IMR-90 (cell line): ENCODE data around the gene KIF9. TPM values are rescaled to one million over a fixed set of nuclear protein-coding genes. Genes with fewer than 3 reads are reported as not detected.
A peak's percentile ranks its signal among the peaks of the same experiment; 100 is the strongest.

Experiments used
- ATAC-seq: fragments of 200-7000 bp; cut with Tn5 transposase; 2 replicates; pipeline ENCODE4 v1.9.1; 2020; ENCODE audit warnings: low read depth, mild to moderate bottlenecking, moderate library complexity
- BruUV-seq: library from RNA; stranded (reverse); fragments of 400-500 nt; replicated peaks from 2 replicates; lab custom pipeline; 2021; lab: Mats Ljungman, UMichigan
- CTCF ChIA-PET: fragments of 300-600 bp; formaldehyde crosslinking; extraction: SDS; loops from one replicate; lab custom pipeline; 2021; ENCODE audit warnings: antibody characterized with exemption; lab: Yijun Ruan, JAX
- POLR2A ChIA-PET: fragments of 300-600 bp; sonication (Branson Sonifier 250); formaldehyde crosslinking; loops from one replicate; lab custom pipeline; 2022; ENCODE audit warnings: antibody characterized with exemption; ENCODE audit not compliant: unreplicated experiment; lab: Charles Lee
- DNase-seq: peaks from one replicate; pipeline ENCODE4 v3.0.0; 2013
- H2AFZ ChIP-seq: replicated peaks from 2 replicates; pipeline ENCODE3; 2013; ENCODE audit warnings: low read length, mild to moderate bottlenecking; ENCODE audit not compliant: poor library complexity
- H2AK5ac ChIP-seq: 2 replicates; pipeline ENCODE4 v1.6.1; 2013; ENCODE audit warnings: low read depth, low read length, inconsistent platforms
- H2AK9ac ChIP-seq: replicated peaks from 2 replicates; pipeline ENCODE3; 2013; ENCODE audit warnings: mild to moderate bottlenecking, low read depth, low read length, moderate library complexity; ENCODE audit not compliant: poor library complexity
- H2BK120ac ChIP-seq: 2 replicates; pipeline ENCODE4 v1.6.1; 2013; ENCODE audit warnings: low read depth, low read length, inconsistent platforms
- H2BK15ac ChIP-seq: 3 replicates; pipeline ENCODE4 v1.6.1; 2013; ENCODE audit warnings: low read depth, low read length, inconsistent platforms
- H2BK20ac ChIP-seq: 2 replicates; pipeline ENCODE4 v1.6.1; 2013; ENCODE audit warnings: low read depth, mild to moderate bottlenecking, inconsistent platforms, low read length, moderate library complexity
- H2BK5ac ChIP-seq: 2 replicates; pipeline ENCODE4 v1.6.1; 2013; ENCODE audit warnings: mild to moderate bottlenecking, low read depth, low read length, inconsistent platforms; ENCODE audit not compliant: poor library complexity, severe bottlenecking
- H3K14ac ChIP-seq: replicated peaks from 2 replicates; pipeline ENCODE4 v1.6.1; 2013; ENCODE audit warnings: low read depth, low read length, inconsistent platforms
- H3K18ac ChIP-seq: 2 replicates; pipeline ENCODE4 v1.6.1; 2013; ENCODE audit warnings: low read depth, low read length, control low read depth
- H3K23ac ChIP-seq: 2 replicates; pipeline ENCODE4 v1.6.1; 2013; ENCODE audit warnings: low read depth, low read length, inconsistent platforms
- H3K27ac ChIP-seq: 2 replicates; pipeline ENCODE4 v1.5.1; 2013; ENCODE audit warnings: mild to moderate bottlenecking, control low read depth, low read length; ENCODE audit not compliant: insufficient read depth
- H3K27me3 ChIP-seq: 2 replicates; pipeline ENCODE4 v1.6.1; 2013; ENCODE audit warnings: low read length; ENCODE audit not compliant: control insufficient read depth, insufficient read depth
- H3K36me3 ChIP-seq: 2 replicates; pipeline ENCODE4 v1.6.1; 2013; ENCODE audit warnings: low read length, mixed read lengths; ENCODE audit not compliant: control insufficient read depth, insufficient read depth
- H3K4ac ChIP-seq: 2 replicates; pipeline ENCODE4 v1.6.1; 2013; ENCODE audit warnings: low read depth, low read length, inconsistent platforms
- H3K4me1 ChIP-seq: 2 replicates; pipeline ENCODE4 v1.6.1; 2013; ENCODE audit warnings: low read length, mixed read lengths; ENCODE audit not compliant: control insufficient read depth, insufficient read depth
- H3K4me2 ChIP-seq: 2 replicates; pipeline ENCODE4 v1.6.1; 2013; ENCODE audit warnings: low read depth, mild to moderate bottlenecking, control low read depth, low read length, moderate library complexity
- H3K4me3 ChIP-seq: 2 replicates; pipeline ENCODE4 v1.5.1; 2013; ENCODE audit warnings: low read depth, mild to moderate bottlenecking, control low read depth, low read length, moderate library complexity; ENCODE audit not compliant: insufficient read depth
- H3K56ac ChIP-seq: 2 replicates; pipeline ENCODE4 v1.6.1; 2013; ENCODE audit warnings: low read length, inconsistent platforms; ENCODE audit not compliant: insufficient read depth; ENCODE audit errors: extremely low read depth
- H3K79me1 ChIP-seq, 2 experiments: 2 replicates each; pipeline ENCODE4 v1.6.1; 2013; ENCODE audit warnings: low read length in 2 of 2, inconsistent platforms in 1 of 2, low read depth in 1 of 2
- H3K9ac ChIP-seq: 2 replicates; pipeline ENCODE4 v1.6.1; 2013; ENCODE audit warnings: low read depth, low read length, control low read depth
- H3K9me1 ChIP-seq: 2 replicates; pipeline ENCODE4 v1.6.1; 2013; ENCODE audit warnings: low read length, inconsistent platforms; ENCODE audit not compliant: insufficient read depth
- H3K9me3 ChIP-seq: 2 replicates; pipeline ENCODE4 v1.6.1; 2013; ENCODE audit warnings: low read length; ENCODE audit not compliant: control insufficient read depth, insufficient read depth
- H4K20me1 ChIP-seq: 2 replicates; pipeline ENCODE4 v1.6.1; 2013; ENCODE audit warnings: low read length, inconsistent platforms; ENCODE audit not compliant: insufficient read depth
- H4K5ac ChIP-seq: 2 replicates; pipeline ENCODE4 v1.6.1; 2013; ENCODE audit warnings: mild to moderate bottlenecking, low read depth, low read length, control low read depth
- H4K8ac ChIP-seq, 2 experiments: 2 replicates each; pipeline ENCODE4 v1.6.1; 2013; ENCODE audit warnings: low read depth in 2 of 2, low read length in 2 of 2, control low read depth in 1 of 2, inconsistent platforms in 1 of 2
- H4K91ac ChIP-seq: 2 replicates; pipeline ENCODE4 v1.6.1; 2013; ENCODE audit warnings: low read depth, low read length, inconsistent platforms; ENCODE audit not compliant: insufficient read depth
- BHLHE40 ChIP-seq: fragments of 150-350 bp; IDR thresholded peaks from 2 replicates; pipeline ENCODE4 v1.6.1; 2016; ENCODE audit warnings: mild to moderate bottlenecking, low read depth, low read length
- CEBPB ChIP-seq: IDR thresholded peaks from 2 replicates; pipeline ENCODE4 v1.6.1; 2012; ENCODE audit warnings: low read depth, low read length, improper control_type of control experiment
- CHD1 ChIP-seq: IDR thresholded peaks from 2 replicates; pipeline ENCODE4 v1.6.1; 2012; ENCODE audit warnings: low read depth, low read length, improper control_type of control experiment
- CTCF ChIP-seq: conservative IDR thresholded peaks from 2 replicates; pipeline ENCODE4 v1.5.1; 2012; ENCODE audit warnings: mild to moderate bottlenecking, low read depth, low read length, improper control_type of control experiment
- ELK1 ChIP-seq: fragments of 150-350 bp; IDR thresholded peaks from 2 replicates; pipeline ENCODE4 v1.6.1; 2016; ENCODE audit warnings: low read depth, mild to moderate bottlenecking, low read length, moderate library complexity, borderline replicate concordance
- FOS ChIP-seq: fragments of 150-350 bp; IDR thresholded peaks from 2 replicates; pipeline ENCODE4 v1.6.1; 2016; ENCODE audit warnings: low read depth, low read length
- MAFK ChIP-seq: IDR thresholded peaks from 2 replicates; pipeline ENCODE4 v1.6.1; 2012; ENCODE audit warnings: low read depth, low read length, improper control_type of control experiment
- MAZ ChIP-seq: IDR thresholded peaks from 2 replicates; pipeline ENCODE4 v1.6.1; 2012; ENCODE audit warnings: low read depth, mild to moderate bottlenecking, low read length, improper control_type of control experiment, moderate library complexity, borderline replicate concordance
- MXI1 ChIP-seq: IDR thresholded peaks from 2 replicates; pipeline ENCODE4 v1.6.1; 2012; ENCODE audit warnings: low read depth, mild to moderate bottlenecking, low read length, moderate library complexity, borderline replicate concordance
- NFE2L2 ChIP-seq: fragments of 150-350 bp; IDR thresholded peaks from 2 replicates; pipeline ENCODE4 v1.6.1; 2016; ENCODE audit warnings: low read depth, mild to moderate bottlenecking, low read length
- POLR2A ChIP-seq: IDR thresholded peaks from 2 replicates; pipeline ENCODE4 v1.6.1; 2012; ENCODE audit warnings: mild to moderate bottlenecking, low read depth, low read length
- RAD21 ChIP-seq: IDR thresholded peaks from 2 replicates; pipeline ENCODE4 v1.6.1; 2012; ENCODE audit warnings: low read length, improper control_type of control experiment
- RCOR1 ChIP-seq: IDR thresholded peaks from 2 replicates; pipeline ENCODE4 v1.6.1; 2012; ENCODE audit warnings: mild to moderate bottlenecking, low read length, improper control_type of control experiment; ENCODE audit not compliant: insufficient replicate concordance
- RFX5 ChIP-seq: IDR thresholded peaks from 2 replicates; pipeline ENCODE4 v1.8.0; 2012; ENCODE audit warnings: low read depth, mild to moderate bottlenecking, low read length, moderate library complexity
- SMC3 ChIP-seq: fragments of 150-350 bp; IDR thresholded peaks from 2 replicates; pipeline ENCODE4 v1.6.1; 2016; ENCODE audit warnings: low read depth, mild to moderate bottlenecking, antibody characterized with exemption, low read length, moderate library complexity
- WGBS, 2 experiments: methylation state at CpG; one replicate each; pipeline versions ENCODE4 v1.1.5 to v1.1.7; 2013; ENCODE audit warnings: missing lambda C conversion rate in 2 of 2; ENCODE audit not compliant: insufficient read length in 1 of 2; ENCODE audit errors: extremely low coverage in 2 of 2; 5-methylcytosine and 5-hydroxymethylcytosine counted together
- dilution Hi-C: fragments of 300-500 bp; cut with HindIII; formaldehyde crosslinking; loops from one replicate; pipeline ENCODE4 v1.14.3; 2018; ENCODE audit warnings: low sequenced_read_pairs; ENCODE audit not compliant: unreplicated experiment
- in situ Hi-C: fragments of 300-500 bp; cut with MboI; formaldehyde crosslinking; loops from 3 replicates; pipeline ENCODE4 v1.14.3; 2019; ENCODE audit warnings: low sequenced_read_pairs, inconsistent platforms, mixed read lengths
- intact Hi-C: fragments of 100-400 bp; cut with micrococcal nuclease; formaldehyde crosslinking; loops from 2 replicates; pipeline ENCODE4 v1.10.0; 2022
- polyA plus RNA-seq, 3 experiments: library from polyadenylated mRNA; depleted of rRNA; stranded (reverse); fragments of >200 nt; gene quantifications; 2 replicates each; pipeline ENCODE4 v1.2.3, GENCODE V29; 2012; ENCODE audit warnings: low replicate concordance in 1 of 3
- total RNA-seq: library from RNA; depleted of rRNA; stranded (reverse); fragments of >200 nt; gene quantifications from 2 replicates; pipeline ENCODE4 v1.2.3, GENCODE V29; 2012
- TF ChIP-seq, protein P1 (sequence below): fragments of 150-350 bp; IDR thresholded peaks from 2 replicates; pipeline ENCODE4 v1.6.1; 2017; ENCODE audit warnings: mild to moderate bottlenecking, antibody characterized with exemption, low read length, low read depth

KIF9 gene
- total and polyA plus RNA-seq, 2 of the 4 experiments (the other 2 are of a cell fraction): 1.8 to 5.0 TPM

DNA sequence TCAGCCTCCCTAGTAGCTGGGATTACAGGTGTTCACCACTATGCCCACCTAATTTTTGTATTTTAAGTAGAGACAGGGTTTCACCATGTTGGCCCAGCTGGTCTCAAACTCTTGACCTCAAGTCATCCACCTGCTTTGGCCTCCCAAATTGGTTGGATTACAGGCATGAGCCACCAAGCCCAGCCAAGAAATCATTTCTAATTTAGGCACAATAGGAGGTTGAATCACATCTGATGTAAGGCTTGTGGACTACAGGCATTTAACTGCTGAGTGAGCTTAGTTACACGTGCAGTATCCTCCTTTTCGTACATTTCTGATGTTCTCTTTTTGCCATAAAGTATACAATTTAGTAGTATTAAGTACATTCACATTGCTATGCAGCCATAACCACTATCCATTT lies 87.6 kb downstream of the KIF9 start:
- H3K18ac ChIP-seq: no peak overlapping the region
- H4K20me1 ChIP-seq: no peaks in the 10 kb centered on the region
- H3K14ac ChIP-seq: no peak overlapping the region
- no peak overlapping the region for H2AK9ac ChIP-seq
- no peak for ATAC-seq
- no peaks in the 10 kb centered on the region for H3K9me3 ChIP-seq
- H2AK5ac ChIP-seq: no peak overlapping the region
- H3K36me3 ChIP-seq: peaks cover 1% of the 10 kb centered on the region; the same call in 1 of the 2 replicates
- no peak overlapping the region for H3K4me3 ChIP-seq
- dilution Hi-C loops (no loop called here), in situ Hi-C loops (no loop called here), intact Hi-C loops (loop anchor here (5.0 kb wide), 1 partner anchor 448 kb away; no protein-coding TSS in a partner anchor)
- no peak overlapping the region for H2BK5ac ChIP-seq
- peaks cover 2 to 4% of the 10 kb centered on the region in 2 experiments; a peak in 2 of 4 replicates for H3K79me1 ChIP-seq
- BruUV-seq: no TSS peak
- no peak overlapping the region for H4K5ac ChIP-seq
- TF ChIP-seq, protein P1, sequence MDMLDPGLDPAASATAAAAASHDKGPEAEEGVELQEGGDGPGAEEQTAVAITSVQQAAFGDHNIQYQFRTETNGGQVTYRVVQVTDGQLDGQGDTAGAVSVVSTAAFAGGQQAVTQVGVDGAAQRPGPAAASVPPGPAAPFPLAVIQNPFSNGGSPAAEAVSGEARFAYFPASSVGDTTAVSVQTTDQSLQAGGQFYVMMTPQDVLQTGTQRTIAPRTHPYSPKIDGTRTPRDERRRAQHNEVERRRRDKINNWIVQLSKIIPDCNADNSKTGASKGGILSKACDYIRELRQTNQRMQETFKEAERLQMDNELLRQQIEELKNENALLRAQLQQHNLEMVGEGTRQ: no peak
- TF ChIP-seq NFE2L2: no peak
- TF ChIP-seq BHLHE40: no peak
- no peak for TF ChIP-seq MXI1
- no peak for TF ChIP-seq ELK1
- TF ChIP-seq MAFK: no peak
- TF ChIP-seq SMC3: no peak
- no peak for TF ChIP-seq POLR2A
- no peak for TF ChIP-seq CTCF
- TF ChIP-seq RFX5: no peak
- TF ChIP-seq RCOR1: no peak
- TF ChIP-seq CHD1: no peak
- TF ChIP-seq RAD21: no peak
- no peak for TF ChIP-seq MAZ
- no peak for TF ChIP-seq FOS
- no peak for TF ChIP-seq CEBPB
- no peaks in the 10 kb centered on the region for H3K27me3 ChIP-seq
- H3K4me1 ChIP-seq: no peaks in the 10 kb centered on the region
- no peak overlapping the region for H3K27ac ChIP-seq
- WGBS, 2 experiments: no CpG with 5 or more reads among the region's 2 CpGs
- no peak overlapping the region for H2BK120ac ChIP-seq
- no peak overlapping the region for H3K9ac ChIP-seq
- H3K4ac ChIP-seq: no peak overlapping the region
- no peak overlapping the region for H4K8ac ChIP-seq
- no peak overlapping the region for H2BK15ac ChIP-seq
- DNase-seq: peak; percentile 1
- ChIA-PET POLR2A (no interaction called here), CTCF (no interaction called here)
- no peaks in the 10 kb centered on the region for H3K9me1 ChIP-seq
- H4K91ac ChIP-seq: no peak overlapping the region
- H3K4me2 ChIP-seq: no peak overlapping the region
- no peak overlapping the region for H2BK20ac ChIP-seq
- no peak overlapping the region for H2AFZ ChIP-seq
- H3K23ac ChIP-seq: no peak overlapping the region
- no peak overlapping the region for H3K56ac ChIP-seq
